HUES48 (cell line): Measurements from ENCODE around the gene RNASEH2A.
A peak's percentile ranks its signal among the peaks of the same experiment; 100 is the strongest.

Experiments
- H3K27ac ChIP-seq: one replicate; pipeline ENCODE4 v1.7.0; 2013; ENCODE audit warnings: low read depth, low read length, inconsistent platforms
- H3K27me3 ChIP-seq: 2 replicates; pipeline ENCODE4 v1.6.1; 2013; ENCODE audit warnings: mild to moderate bottlenecking, low read length; ENCODE audit not compliant: control insufficient read depth, insufficient read depth
- H3K36me3 ChIP-seq: 2 replicates; pipeline ENCODE4 v1.6.1; 2013; ENCODE audit warnings: low read length; ENCODE audit not compliant: control insufficient read depth, insufficient read depth
- H3K4me1 ChIP-seq: 2 replicates; pipeline ENCODE4 v1.6.1; 2013; ENCODE audit warnings: mild to moderate bottlenecking, low read length; ENCODE audit not compliant: control insufficient read depth, insufficient read depth
- H3K4me3 ChIP-seq: 2 replicates; pipeline ENCODE4 v1.5.1; 2013; ENCODE audit warnings: mild to moderate bottlenecking, low read depth, low read length
- H3K9ac ChIP-seq: 2 replicates; pipeline ENCODE4 v1.6.1; 2013; ENCODE audit warnings: mild to moderate bottlenecking, low read depth, low read length, moderate library complexity
- H3K9me3 ChIP-seq: 2 replicates; pipeline ENCODE4 v1.6.1; 2013; ENCODE audit warnings: low read length; ENCODE audit not compliant: control insufficient read depth, insufficient read depth

RNASEH2A gene

GRCh38 chr19:12834976-12835757 lies 28.8 kb downstream of the RNASEH2A start:
- Histone ChIP-seq H3K4me3 (peak overlapping the region; percentile 71; the same call in 1 of the 2 replicates), H3K36me3 (no peaks in the 10 kb centered on the region), H3K4me1 (peaks cover 16% of the 10 kb centered on the region), H3K27me3 (peaks cover 27% of the 10 kb centered on the region), H3K9ac (no peak overlapping the region), H3K9me3 (no peaks in the 10 kb centered on the region), H3K27ac (no peak overlapping the region)

- peaks cover 25% of the 10 kb centered on the region for H3K27me3 ChIP-seq
- no peak overlapping the region for H3K27ac ChIP-seq
- H3K4me1 ChIP-seq: peaks cover 18% of the 10 kb centered on the region
These were observed 30.1 kb downstream of the RNASEH2A start for GRCh38 chr19:12836529-12836863.

DNA sequence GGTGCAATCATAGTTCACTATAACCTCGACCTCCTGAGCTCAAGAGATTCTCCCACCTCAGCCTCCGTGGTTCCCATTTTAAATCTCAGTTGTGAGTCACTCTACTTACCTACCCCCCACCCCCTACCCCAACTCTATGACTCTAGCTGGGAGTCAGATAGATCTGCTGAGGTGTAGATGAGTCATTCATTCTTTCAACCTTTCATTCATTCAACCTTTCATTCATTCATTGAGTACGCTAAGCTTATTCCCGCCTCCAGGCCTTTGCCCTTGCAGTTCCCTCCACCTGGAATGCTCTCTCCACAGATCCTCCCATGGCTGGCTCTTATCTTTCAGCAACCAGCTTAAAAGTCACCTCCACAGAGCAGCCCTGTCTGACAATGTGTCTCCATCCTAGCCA lies 30.8 kb downstream of the RNASEH2A start:
- Histone ChIP-seq H3K36me3 (no peaks in the 10 kb centered on the region), H3K27me3 (peaks cover 20% of the 10 kb centered on the region), H3K4me1 (peaks cover 18% of the 10 kb centered on the region), H3K4me3 (no peak overlapping the region), H3K27ac (no peak overlapping the region), H3K9ac (no peak overlapping the region), H3K9me3 (no peaks in the 10 kb centered on the region)

More at GRCh38 chr19:12836529-12836863, 30.1 kb downstream of the RNASEH2A start:
- H3K9ac ChIP-seq: no peak overlapping the region
- peak overlapping the region; percentile 18; the same call in 1 of the 2 replicates for H3K4me3 ChIP-seq
- H3K9me3 ChIP-seq: no peaks in the 10 kb centered on the region
- H3K36me3 ChIP-seq: no peaks in the 10 kb centered on the region

DNA sequence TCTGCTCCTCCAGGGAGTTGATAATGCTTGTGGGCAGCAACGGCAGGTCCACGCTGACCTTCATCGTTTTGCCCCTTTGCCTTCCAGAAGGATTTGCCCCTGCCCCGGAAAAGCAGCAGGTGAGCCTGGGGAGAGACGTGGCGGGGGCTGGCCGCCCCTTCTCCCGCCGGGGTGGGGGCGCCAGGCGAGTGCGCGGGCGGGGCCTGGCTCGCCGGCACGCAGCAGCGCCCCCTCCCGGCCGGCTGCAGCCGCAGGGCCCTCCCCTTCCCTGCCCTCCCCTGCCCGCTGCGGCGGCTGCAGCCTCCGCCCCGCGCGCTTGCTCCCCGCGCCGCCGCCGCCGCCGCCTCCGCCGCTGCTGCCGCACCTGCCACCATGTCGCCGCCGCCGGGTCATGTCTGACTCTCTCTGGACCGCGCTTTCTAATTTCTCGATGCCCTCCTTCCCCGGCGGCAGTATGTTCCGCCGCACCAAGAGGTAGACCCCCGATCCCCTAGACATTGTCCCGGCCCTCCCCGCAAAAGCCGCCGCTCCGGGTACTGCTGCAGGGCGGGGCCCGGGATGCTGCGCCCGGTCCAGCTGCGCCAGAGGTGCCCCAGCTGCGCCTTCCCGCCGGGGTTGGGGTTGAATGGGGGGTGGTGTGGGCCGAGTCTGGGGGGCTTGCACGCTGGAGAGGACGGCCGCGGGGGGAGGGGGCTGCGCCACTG lies 31.9 kb downstream of the RNASEH2A start, which contains the start of gene MAST1:
Gene MAST1, plus strand, starts transcription at position 334 of the 704 bp plus-strand sequence. Its CDS starts 58 bp downstream, at position 392.
- Histone ChIP-seq H3K4me3 (peak within 1 kb of the TSS; percentile 77), H3K36me3 (peaks cover 5% of the 10 kb centered on the region; the same call in 1 of the 2 replicates), H3K4me1 (peaks cover 14% of the 10 kb centered on the region), H3K27me3 (peaks cover 20% of the 10 kb centered on the region), H3K9ac (no peak within 1 kb of the TSS), H3K9me3 (no peaks in the 10 kb centered on the region), H3K27ac (peak within 1 kb of the TSS; percentile 57)

- Histone ChIP-seq H3K9me3 (no peaks in the 10 kb centered on the region), H3K4me3 (peak overlapping the region; percentile 77), H3K9ac (no peak overlapping the region), H3K27ac (no peak overlapping the region), H3K4me1 (peaks cover 13% of the 10 kb centered on the region; the same call in 1 of the 2 replicates), H3K36me3 (peaks cover 7% of the 10 kb centered on the region), H3K27me3 (peaks cover 20% of the 10 kb centered on the region)
These were observed 32.7 kb downstream of the RNASEH2A start for GRCh38 chr19:12838886-12839756.

- H3K27me3 ChIP-seq: peaks cover 8% of the 10 kb centered on the region
- H3K4me1 ChIP-seq: peaks cover 13% of the 10 kb centered on the region; the same call in 1 of the 2 replicates
- H3K9ac ChIP-seq: no peak overlapping the region
- H3K9me3 ChIP-seq: no peaks in the 10 kb centered on the region
- peaks cover 9% of the 10 kb centered on the region for H3K36me3 ChIP-seq
- H3K27ac ChIP-seq: peak overlapping the region; percentile 91
- H3K4me3 ChIP-seq: peak overlapping the region; percentile 58
These were observed 34.0 kb downstream of the RNASEH2A start for GRCh38 chr19:12840091-12841079.

DNA sequence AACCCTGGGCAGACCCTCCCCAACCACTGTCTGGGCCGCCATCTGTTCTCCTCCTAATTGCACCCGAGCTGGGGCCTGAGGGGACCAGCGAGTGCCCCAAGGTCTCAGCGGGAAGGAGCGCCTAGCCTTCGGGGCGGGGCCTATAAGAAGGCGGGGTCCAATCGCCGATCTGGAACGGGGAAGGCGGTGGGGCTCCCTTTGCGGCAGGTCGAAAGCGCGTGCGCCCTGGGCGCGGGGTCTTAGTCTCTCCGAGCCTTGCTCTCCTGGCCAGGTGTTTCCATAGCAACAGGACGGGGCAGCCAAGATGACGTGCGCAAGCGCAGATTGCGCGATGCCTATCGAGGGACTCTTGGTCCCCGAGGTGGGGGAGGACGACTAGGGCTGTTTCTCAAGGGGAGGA lies 34.7 kb downstream of the RNASEH2A start:
- peak overlapping the region; percentile 58 for H3K4me3 ChIP-seq
- H3K4me1 ChIP-seq: peaks cover 13% of the 10 kb centered on the region; the same call in 1 of the 2 replicates
- H3K27me3 ChIP-seq: peaks cover 6% of the 10 kb centered on the region; the same call in 1 of the 2 replicates
- no peak overlapping the region for H3K9ac ChIP-seq
- H3K36me3 ChIP-seq: peaks cover 9% of the 10 kb centered on the region
- no peaks in the 10 kb centered on the region for H3K9me3 ChIP-seq
- peak overlapping the region; percentile 91 for H3K27ac ChIP-seq

GRCh38 chr19:12842511-12842910 lies 36.1 kb downstream of the RNASEH2A start:
- no peaks in the 10 kb centered on the region for H3K9me3 ChIP-seq
- H3K9ac ChIP-seq: no peak overlapping the region
- peaks cover 9% of the 10 kb centered on the region for H3K36me3 ChIP-seq
- H3K27ac ChIP-seq: no peak overlapping the region
- no peak overlapping the region for H3K4me3 ChIP-seq
- peaks cover 13% of the 10 kb centered on the region; the same call in 1 of the 2 replicates for H3K4me1 ChIP-seq
- H3K27me3 ChIP-seq: peaks cover 6% of the 10 kb centered on the region; the same call in 1 of the 2 replicates

GRCh38 chr19:12843328-12843727 lies 36.9 kb downstream of the RNASEH2A start:
- Histone ChIP-seq H3K4me1 (peaks cover 15% of the 10 kb centered on the region; the same call in 1 of the 2 replicates), H3K9me3 (no peaks in the 10 kb centered on the region), H3K27me3 (peaks cover 6% of the 10 kb centered on the region; the same call in 1 of the 2 replicates), H3K4me3 (no peak overlapping the region), H3K27ac (no peak overlapping the region), H3K36me3 (peaks cover 9% of the 10 kb centered on the region), H3K9ac (no peak overlapping the region)
